ENCODE data around the gene PGM5.
"Not testable (repeated sequence)": the region's sequence is repeated elsewhere in the genome, so short reads cannot be mapped to it uniquely, and the experiment has no call there.

Gene PGM5

DNA sequence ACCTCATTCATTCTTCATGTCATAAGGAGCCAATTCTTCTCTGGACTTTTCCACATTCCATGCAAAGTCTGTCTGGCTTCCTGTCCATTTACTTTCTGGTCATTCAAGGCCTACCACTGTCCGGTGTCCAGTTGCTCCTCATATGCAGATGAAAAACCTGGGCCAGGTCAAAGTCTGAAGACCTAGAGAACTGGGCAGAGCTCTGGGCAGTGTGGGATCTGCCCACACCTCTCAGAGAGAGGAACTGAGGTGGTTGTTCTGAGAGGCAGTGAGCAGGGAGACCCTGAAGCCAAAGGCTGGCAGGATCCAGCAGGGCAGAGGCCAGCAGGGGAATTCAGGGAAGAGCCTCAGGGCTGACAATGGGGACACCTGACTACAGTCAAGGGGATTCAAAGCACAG lies 58.7 kb downstream of the PGM5 start:
- H3K27ac ChIP-seq (replicated peaks; ENCODE audit: low read length); H2BK15ac ChIP-seq (ENCODE audit: low read length); H3K14ac ChIP-seq (ENCODE audit: low read length); H4K8ac ChIP-seq (ENCODE audit: low read depth, low read length); H3K4me2 ChIP-seq (ENCODE audit: insufficient read depth, low read length, poor library complexity, severe bottlenecking); H2BK5ac ChIP-seq (ENCODE audit: low read length); H3K36me3 ChIP-seq (replicated peaks in 1 of 2; ENCODE audit: control insufficient read depth in 2 of 2, insufficient read depth in 2 of 2, low read length in 2 of 2); H3K79me1 ChIP-seq (ENCODE audit: low read depth, low read length); H3K9me3 ChIP-seq (replicated peaks in 1 of 2; ENCODE audit: control insufficient read depth in 2 of 2, insufficient read depth in 1 of 2, low read depth in 1 of 2, low read length in 2 of 2); H3K18ac ChIP-seq (ENCODE audit: low read length); DNase-seq (ENCODE audit: low spot score); H2AK5ac ChIP-seq (ENCODE audit: low read depth, low read length); H3K4ac ChIP-seq (ENCODE audit: low read length); H2AFZ ChIP-seq (ENCODE audit: low read length); H2BK120ac ChIP-seq (ENCODE audit: low read depth, low read length); H4K91ac ChIP-seq (ENCODE audit: low read depth, low read length, poor library complexity); H2BK12ac ChIP-seq (ENCODE audit: low read length); H3K9ac ChIP-seq (ENCODE audit: low read depth, low read length, poor library complexity); H3K23ac ChIP-seq (ENCODE audit: low read depth, low read length, poor library complexity); H3K4me3 ChIP-seq (ENCODE audit: low read length in 2 of 2): not testable (repeated sequence)
- no CpG with 5 or more reads among the region's 1 CpG for WGBS, 2 donors (ENCODE audit: extremely low coverage in 2 of 2, insufficient read length in 2 of 2, insufficient replicate concordance in 1 of 2)
- peaks cover 0 to 13% of the 10 kb centered on the region in 2 donors for H3K4me1 ChIP-seq (ENCODE audit: control insufficient read depth in 2 of 2, insufficient read depth in 1 of 2, low read depth in 1 of 2, low read length in 2 of 2)
- peaks cover 0 to 16% (median 0%) of the 10 kb centered on the region in 3 experiments for H3K27me3 ChIP-seq (ENCODE audit: control insufficient read depth in 3 of 3, insufficient read depth in 3 of 3, low read depth in 1 of 3, low read length in 3 of 3)

DNA sequence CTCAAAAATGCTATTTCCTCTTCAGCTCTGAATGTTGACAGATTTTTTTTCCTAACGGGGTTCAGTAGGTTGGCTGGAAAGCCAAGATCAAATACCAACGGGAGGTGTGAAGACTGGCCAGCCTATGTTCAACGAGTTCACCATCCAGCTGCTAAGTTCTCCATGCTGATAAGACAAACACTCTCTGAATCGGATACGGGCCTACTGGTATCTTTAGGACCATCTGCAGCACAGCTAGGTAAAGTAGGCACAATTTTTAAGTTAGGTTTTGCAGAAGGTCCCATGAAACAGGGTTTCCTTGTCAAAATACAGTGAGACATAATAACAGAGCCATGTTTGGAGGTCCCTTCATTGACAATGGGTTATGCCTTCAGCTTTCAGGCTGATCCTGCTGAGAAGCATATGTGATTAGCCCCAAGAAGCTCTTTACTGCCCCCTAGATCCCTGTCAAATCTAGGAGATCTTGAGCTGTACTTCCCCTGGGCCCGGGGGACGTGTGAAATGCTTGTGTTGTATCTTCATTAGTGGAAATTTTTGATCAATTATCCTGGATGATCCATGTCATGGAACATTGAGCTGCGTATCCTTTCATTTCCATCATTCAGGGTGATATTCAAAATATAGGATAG lies 60.6 kb downstream of the PGM5 start:
- peaks cover 0 to 13% of the 10 kb centered on the region in 2 donors for H3K4me1 ChIP-seq (ENCODE audit: control insufficient read depth in 2 of 2, insufficient read depth in 1 of 2, low read depth in 1 of 2, low read length in 2 of 2)
- no peak overlapping the region for H3K23ac ChIP-seq (ENCODE audit: low read depth, low read length, poor library complexity)
- no peak overlapping the region for H3K4ac ChIP-seq (ENCODE audit: low read length)
- no peak overlapping the region for H3K14ac ChIP-seq (ENCODE audit: low read length)
- H4K91ac ChIP-seq (ENCODE audit: low read depth, low read length, poor library complexity), result no peak overlapping the region
- H2BK12ac ChIP-seq (ENCODE audit: low read length), result no peak overlapping the region
- peaks cover 0 to 16% (median 0%) of the 10 kb centered on the region in 3 experiments for H3K27me3 ChIP-seq (ENCODE audit: control insufficient read depth in 3 of 3, insufficient read depth in 3 of 3, low read depth in 1 of 3, low read length in 3 of 3)
- no peak overlapping the region for H3K27ac ChIP-seq (replicated peaks; ENCODE audit: low read length)
- no peak for DNase-seq (ENCODE audit: low spot score)
- no peak overlapping the region for H2BK5ac ChIP-seq (ENCODE audit: low read length)
- no peaks in the 10 kb centered on the region for H3K79me1 ChIP-seq (ENCODE audit: low read depth, low read length)
- no peak overlapping the region for H3K9ac ChIP-seq (ENCODE audit: low read depth, low read length, poor library complexity)
- no peak overlapping the region for H3K4me2 ChIP-seq (ENCODE audit: insufficient read depth, low read length, poor library complexity, severe bottlenecking)
- H2AK5ac ChIP-seq (ENCODE audit: low read depth, low read length), result no peak overlapping the region
- no CpG with 5 or more reads among the region's 8 CpGs for WGBS, 2 donors (ENCODE audit: extremely low coverage in 2 of 2, insufficient read length in 2 of 2, insufficient replicate concordance in 1 of 2)
- no peak overlapping the region for H2BK120ac ChIP-seq (ENCODE audit: low read depth, low read length)
- H4K8ac ChIP-seq (ENCODE audit: low read depth, low read length), result no peak overlapping the region
- H3K9me3 ChIP-seq (replicated peaks in 1 of 2; ENCODE audit: control insufficient read depth in 2 of 2, insufficient read depth in 1 of 2, low read depth in 1 of 2, low read length in 2 of 2), result no peaks in the 10 kb centered on the region
- H3K36me3 ChIP-seq (replicated peaks in 1 of 2; ENCODE audit: control insufficient read depth in 2 of 2, insufficient read depth in 2 of 2, low read length in 2 of 2), result no peaks in the 10 kb centered on the region
- H3K4me3 ChIP-seq (ENCODE audit: low read length in 2 of 2), result no peak overlapping the region
- H2AFZ ChIP-seq (ENCODE audit: low read length), result no peak overlapping the region
- H2BK15ac ChIP-seq (ENCODE audit: low read length), result no peak overlapping the region
- H3K18ac ChIP-seq (ENCODE audit: low read length), result no peak overlapping the region

DNA sequence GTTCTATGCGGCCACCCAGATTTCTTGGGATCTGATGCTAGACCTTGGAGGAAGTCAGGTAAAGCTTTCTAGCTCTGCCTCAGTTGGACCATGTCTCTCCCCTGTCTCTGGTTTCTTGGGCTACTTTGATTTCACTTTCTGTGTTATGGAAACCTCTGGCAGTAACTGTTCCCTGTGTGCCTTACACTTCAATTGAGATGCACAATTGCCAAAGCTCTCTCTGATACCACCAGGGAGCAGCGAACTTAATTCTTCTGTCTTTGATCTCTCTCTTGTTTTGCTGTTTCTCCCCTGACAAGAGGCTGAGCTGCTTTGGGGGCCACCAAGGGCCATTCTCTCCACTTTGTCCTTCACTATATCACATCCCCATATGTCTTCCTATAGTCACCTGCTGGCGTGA lies 61.4 kb downstream of the PGM5 start:
- peaks cover 0 to 13% of the 10 kb centered on the region in 2 donors for H3K4me1 ChIP-seq (ENCODE audit: control insufficient read depth in 2 of 2, insufficient read depth in 1 of 2, low read depth in 1 of 2, low read length in 2 of 2)
- no peaks in the 10 kb centered on the region for H3K9me3 ChIP-seq (replicated peaks in 1 of 2; ENCODE audit: control insufficient read depth in 2 of 2, insufficient read depth in 1 of 2, low read depth in 1 of 2, low read length in 2 of 2)
- no peak overlapping the region for H4K8ac ChIP-seq (ENCODE audit: low read depth, low read length)
- peaks cover 0 to 16% (median 0%) of the 10 kb centered on the region in 3 experiments for H3K27me3 ChIP-seq (ENCODE audit: control insufficient read depth in 3 of 3, insufficient read depth in 3 of 3, low read depth in 1 of 3, low read length in 3 of 3)
- no CpG with 5 or more reads among the region's 3 CpGs for WGBS, 2 donors (ENCODE audit: extremely low coverage in 2 of 2, insufficient read length in 2 of 2, insufficient replicate concordance in 1 of 2)
- H3K9ac ChIP-seq (ENCODE audit: low read depth, low read length, poor library complexity), result no peak overlapping the region
- no peak overlapping the region for H3K18ac ChIP-seq (ENCODE audit: low read length)
- no peak overlapping the region for H2BK15ac ChIP-seq (ENCODE audit: low read length)
- no peak overlapping the region for H3K23ac ChIP-seq (ENCODE audit: low read depth, low read length, poor library complexity)
- no peak overlapping the region for H2BK12ac ChIP-seq (ENCODE audit: low read length)
- H2AFZ ChIP-seq (ENCODE audit: low read length), result no peak overlapping the region
- H3K36me3 ChIP-seq (replicated peaks in 1 of 2; ENCODE audit: control insufficient read depth in 2 of 2, insufficient read depth in 2 of 2, low read length in 2 of 2), result no peaks in the 10 kb centered on the region
- no peak overlapping the region for H3K4me2 ChIP-seq (ENCODE audit: insufficient read depth, low read length, poor library complexity, severe bottlenecking)
- no peak overlapping the region for H2AK5ac ChIP-seq (ENCODE audit: low read depth, low read length)
- no peaks in the 10 kb centered on the region for H3K79me1 ChIP-seq (ENCODE audit: low read depth, low read length)
- H3K4ac ChIP-seq (ENCODE audit: low read length), result no peak overlapping the region
- DNase-seq (ENCODE audit: low spot score), result no peak
- no peak overlapping the region for H4K91ac ChIP-seq (ENCODE audit: low read depth, low read length, poor library complexity)
- no peak overlapping the region for H2BK5ac ChIP-seq (ENCODE audit: low read length)
- H3K4me3 ChIP-seq (ENCODE audit: low read length in 2 of 2), result no peak overlapping the region
- H3K14ac ChIP-seq (ENCODE audit: low read length), result no peak overlapping the region
- no peak overlapping the region for H2BK120ac ChIP-seq (ENCODE audit: low read depth, low read length)
- no peak overlapping the region for H3K27ac ChIP-seq (replicated peaks; ENCODE audit: low read length)

DNA sequence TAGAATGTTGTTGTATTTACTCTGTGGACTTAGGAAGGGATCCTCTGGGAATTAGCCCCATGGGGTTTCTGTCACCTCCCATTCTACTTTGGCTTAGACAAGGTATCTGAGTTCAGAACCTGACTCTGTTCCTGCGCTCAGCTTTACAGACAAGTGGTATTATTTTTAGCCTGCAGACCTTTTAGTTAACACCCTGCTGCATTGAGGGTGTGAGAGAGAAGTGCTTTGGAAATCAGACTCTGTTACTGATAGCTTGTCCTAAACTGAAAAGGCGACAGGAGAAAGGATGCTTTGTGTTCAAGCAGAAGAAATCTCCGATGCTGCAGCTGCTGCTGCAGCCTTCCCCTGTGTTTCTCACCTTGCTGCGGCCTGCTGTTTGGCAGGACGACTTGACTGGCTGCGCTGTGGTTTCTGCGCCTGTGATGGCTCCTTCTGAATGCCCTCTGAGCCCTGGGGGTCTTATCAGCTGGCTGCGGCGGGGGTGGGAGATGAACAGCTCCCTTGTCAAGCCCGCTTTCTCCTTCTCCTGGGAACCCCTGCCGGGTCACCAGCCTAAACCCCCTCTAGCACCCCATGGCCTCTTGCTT lies 61.9 kb downstream of the PGM5 start:
- Histone ChIP-seq H2BK120ac (ENCODE audit: low read depth, low read length) (no peak overlapping the region), H4K8ac (ENCODE audit: low read depth, low read length) (no peak overlapping the region), H2BK15ac (ENCODE audit: low read length) (no peak overlapping the region), H3K27ac (replicated peaks; ENCODE audit: low read length) (no peak overlapping the region), H3K4me1 (ENCODE audit: control insufficient read depth in 2 of 2, insufficient read depth in 1 of 2, low read depth in 1 of 2, low read length in 2 of 2) (peaks cover 0 to 13% of the 10 kb centered on the region in 2 donors), H3K9ac (ENCODE audit: low read depth, low read length, poor library complexity) (no peak overlapping the region), H3K4me2 (ENCODE audit: insufficient read depth, low read length, poor library complexity, severe bottlenecking) (no peak overlapping the region), H3K4me3 (ENCODE audit: low read length in 2 of 2) (no peak overlapping the region), H3K36me3 (replicated peaks in 1 of 2; ENCODE audit: control insufficient read depth in 2 of 2, insufficient read depth in 2 of 2, low read length in 2 of 2) (no peaks in the 10 kb centered on the region), H2AFZ (ENCODE audit: low read length) (no peak overlapping the region), H3K23ac (ENCODE audit: low read depth, low read length, poor library complexity) (no peak overlapping the region), H3K27me3 (ENCODE audit: control insufficient read depth in 3 of 3, insufficient read depth in 3 of 3, low read depth in 1 of 3, low read length in 3 of 3) (peaks cover 0 to 16% (median 0%) of the 10 kb centered on the region in 3 experiments), H2AK5ac (ENCODE audit: low read depth, low read length) (no peak overlapping the region), H3K14ac (ENCODE audit: low read length) (no peak overlapping the region), H4K91ac (ENCODE audit: low read depth, low read length, poor library complexity) (no peak overlapping the region), H2BK12ac (ENCODE audit: low read length) (no peak overlapping the region), H3K9me3 (replicated peaks in 1 of 2; ENCODE audit: control insufficient read depth in 2 of 2, insufficient read depth in 1 of 2, low read depth in 1 of 2, low read length in 2 of 2) (no peaks in the 10 kb centered on the region), H3K4ac (ENCODE audit: low read length) (no peak overlapping the region), H3K79me1 (ENCODE audit: low read depth, low read length) (no peaks in the 10 kb centered on the region), H2BK5ac (ENCODE audit: low read length) (no peak overlapping the region), H3K18ac (ENCODE audit: low read length) (peak overlapping the region; percentile 57)
- no peak for DNase-seq (ENCODE audit: low spot score)
- WGBS, 2 donors (ENCODE audit: extremely low coverage in 2 of 2, insufficient read length in 2 of 2, insufficient replicate concordance in 1 of 2), result no CpG with 5 or more reads among the region's 11 CpGs

Data from neuronal stem cell (in vitro differentiated cells).